ENCODE data around the gene PDIA2.

- no peak for TF ChIP-seq CTCF (IDR thresholded peaks at IDR 0.05)
- no peak for TF ChIP-seq GABPA (IDR thresholded peaks at IDR 0.05; ENCODE audit: low read depth)
- TF ChIP-seq USF2 (IDR thresholded peaks at IDR 0.05; ENCODE audit: borderline replicate concordance, low read depth, low read length): no peak
- no peak for TF ChIP-seq MAX (IDR thresholded peaks at IDR 0.05; ENCODE audit: low read depth)
- TF ChIP-seq NRF1 (IDR thresholded peaks at IDR 0.05; ENCODE audit: low read depth, low read length): no peak
- no peak for TF ChIP-seq POLR2AphosphoS5 (IDR thresholded peaks at IDR 0.05; ENCODE audit: low read depth, low read length)
- no peak for TF ChIP-seq SMC3 (IDR thresholded peaks at IDR 0.05; ENCODE audit: low read depth, low read length)
- TF ChIP-seq EP300 (IDR thresholded peaks at IDR 0.05; ENCODE audit: borderline replicate concordance in 1 of 2, low read depth in 1 of 2, low read length in 1 of 2): no peak
- TF ChIP-seq PBX3 (IDR thresholded peaks at IDR 0.05): no peak
- no peak for TF ChIP-seq SIN3A (IDR thresholded peaks at IDR 0.05; ENCODE audit: borderline replicate concordance, low read depth, low read length)
- TF ChIP-seq EZH2phosphoT487 (IDR thresholded peaks at IDR 0.05; ENCODE audit: borderline replicate concordance, low read depth): no peak
- no peak for TF ChIP-seq RFX5 (IDR thresholded peaks at IDR 0.05; ENCODE audit: low read length)
- no peak for TF ChIP-seq JUND (IDR thresholded peaks at IDR 0.05)
These were observed 35.7 kb downstream of the PDIA2 start for GRCh38 chr16:318628-319027.
